Measurements from ENCODE around the gene RALB. TPM values are rescaled to one million over a fixed set of nuclear protein-coding genes. Genes with fewer than 3 reads are reported as not detected.

The RALB gene
- polyA plus RNA-seq, 2 of the 4 experiments (the other 2 are of a cell fraction), result 72.9 to 76.5 TPM

DNA sequence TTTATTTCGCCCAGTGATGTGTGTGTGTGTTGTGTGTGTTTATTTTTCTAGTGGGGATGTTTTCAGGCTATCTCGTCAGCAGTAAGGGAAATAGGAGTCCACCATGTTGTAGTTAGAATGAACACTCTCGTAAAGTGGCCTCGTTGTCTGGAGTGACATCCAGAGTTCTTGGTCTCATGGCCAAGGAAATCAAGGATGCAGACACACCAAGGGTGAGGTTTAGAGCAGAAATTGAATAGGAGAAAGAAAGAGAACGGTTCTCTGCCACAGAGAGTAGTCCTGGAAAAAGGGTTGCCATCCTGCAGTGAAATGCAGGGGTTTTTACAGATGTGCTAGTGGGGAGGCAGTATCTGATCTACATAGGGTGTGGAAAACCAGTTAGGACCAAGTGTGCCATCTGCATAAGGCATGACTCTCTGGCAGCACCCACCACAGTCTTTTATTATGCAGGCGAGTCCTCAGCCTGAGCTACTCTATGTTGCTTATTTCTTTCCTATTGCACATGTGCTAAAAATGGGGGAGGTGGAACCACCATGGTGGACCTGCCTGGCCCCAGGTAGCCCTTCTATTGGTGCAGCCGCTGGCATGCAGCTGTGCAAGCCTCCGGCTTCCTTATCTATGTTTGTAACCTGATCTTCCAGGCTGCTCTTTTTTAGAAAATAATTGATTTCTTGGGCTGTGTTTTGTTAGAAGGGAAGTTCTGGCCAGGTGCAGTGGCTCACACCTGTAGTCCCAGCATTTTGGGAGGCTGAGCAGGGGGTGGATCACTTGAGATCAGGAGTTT, 23.2 kb downstream of the RALB start:
- no peak for TF ChIP-seq HEYL (CRISPR knock-in tag; IDR thresholded peaks at IDR 0.05)
- TF ChIP-seq NFE2L2 (conservative IDR thresholded peaks at IDR 0.05; ENCODE audit: low read length), result no peak

DNA sequence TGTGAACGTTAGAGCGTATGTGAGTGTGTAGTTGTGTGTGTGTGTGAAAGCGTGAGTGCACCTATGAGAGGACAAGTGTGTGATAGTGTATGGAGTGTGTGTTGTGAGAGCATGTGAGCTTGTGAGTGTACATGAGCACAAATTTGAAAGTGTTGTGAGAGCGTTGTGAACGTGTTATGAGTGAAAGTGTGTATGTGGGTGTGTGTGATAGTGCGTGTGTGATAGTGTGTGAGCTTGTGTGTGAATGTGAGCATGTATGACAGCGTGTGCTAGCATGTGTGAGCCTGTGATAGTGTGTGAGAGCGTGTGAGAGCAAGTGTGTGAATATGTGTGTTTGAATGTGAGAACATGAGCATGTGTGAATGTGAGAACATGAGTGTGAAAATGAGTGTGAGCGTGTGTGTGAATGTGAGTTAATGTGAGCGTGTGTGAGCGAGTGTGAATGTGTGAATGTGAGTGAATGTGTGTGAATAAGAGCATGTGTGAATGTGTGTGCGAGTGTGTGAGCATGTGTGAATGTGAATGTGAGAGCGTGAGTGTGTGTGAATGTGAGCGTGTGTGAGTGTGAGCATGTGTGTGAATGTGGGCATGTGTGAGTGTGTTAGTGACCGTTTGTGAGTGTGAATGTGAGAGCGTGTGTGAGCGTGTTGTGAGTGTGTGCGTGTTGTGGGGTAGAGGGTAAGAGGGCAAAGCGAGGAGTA, 25.0 kb downstream of the RALB start:
- Histone ChIP-seq H3K4me1 (no peaks in the 10 kb centered on the region), H3K4me2 (no peak overlapping the region), H3K27ac (no peak overlapping the region), H3K4me3 (no peak overlapping the region), H3K9me3 (no peaks in the 10 kb centered on the region)
- DNase-seq (ENCODE audit: low read depth in 1 of 2, low spot score in 1 of 2) (no peak), FAIRE-seq (no peak), ATAC-seq (no peak)
- ChIA-PET CTCF (interaction anchor here (0.7 to 1.0 kb wide), 2 partner anchors 36 to 794 kb away, joined by 3 read pairs; no protein-coding TSS in a partner anchor), POLR2A (no interaction called here)
- WGBS (ENCODE audit: missing lambda C conversion rate), result 85% methylated on average over 19 of the region's 19 CpGs
- TF ChIP-seq PHF8 (IDR thresholded peaks at IDR 0.05; ENCODE audit: borderline replicate concordance, low read depth) (no peak), FOSB (CRISPR knock-in tag; IDR thresholded peaks at IDR 0.05) (no peak), FOXS1 (CRISPR knock-in tag; IDR thresholded peaks at IDR 0.05) (no peak), TFCP2L1 (CRISPR knock-in tag; IDR thresholded peaks at IDR 0.05) (no peak), ZNF302 (CRISPR knock-in tag; IDR thresholded peaks at IDR 0.05) (no peak), CBX8 (IDR thresholded peaks at IDR 0.05) (no peak), KDM1A (IDR thresholded peaks at IDR 0.05; ENCODE audit: low read depth) (no peak), HDAC2 (IDR thresholded peaks at IDR 0.05) (no peak), RNF2 (IDR thresholded peaks at IDR 0.05; ENCODE audit: borderline replicate concordance, low read depth) (no peak), JUNB (IDR thresholded peaks at IDR 0.05) (no peak), EHF (CRISPR knock-in tag; IDR thresholded peaks at IDR 0.05) (no peak), HOXB5 (CRISPR knock-in tag; IDR thresholded peaks at IDR 0.05) (no peak), ZSCAN20 (CRISPR knock-in tag; IDR thresholded peaks at IDR 0.05) (no peak)
- TF ChIP-seq, protein P1, sequence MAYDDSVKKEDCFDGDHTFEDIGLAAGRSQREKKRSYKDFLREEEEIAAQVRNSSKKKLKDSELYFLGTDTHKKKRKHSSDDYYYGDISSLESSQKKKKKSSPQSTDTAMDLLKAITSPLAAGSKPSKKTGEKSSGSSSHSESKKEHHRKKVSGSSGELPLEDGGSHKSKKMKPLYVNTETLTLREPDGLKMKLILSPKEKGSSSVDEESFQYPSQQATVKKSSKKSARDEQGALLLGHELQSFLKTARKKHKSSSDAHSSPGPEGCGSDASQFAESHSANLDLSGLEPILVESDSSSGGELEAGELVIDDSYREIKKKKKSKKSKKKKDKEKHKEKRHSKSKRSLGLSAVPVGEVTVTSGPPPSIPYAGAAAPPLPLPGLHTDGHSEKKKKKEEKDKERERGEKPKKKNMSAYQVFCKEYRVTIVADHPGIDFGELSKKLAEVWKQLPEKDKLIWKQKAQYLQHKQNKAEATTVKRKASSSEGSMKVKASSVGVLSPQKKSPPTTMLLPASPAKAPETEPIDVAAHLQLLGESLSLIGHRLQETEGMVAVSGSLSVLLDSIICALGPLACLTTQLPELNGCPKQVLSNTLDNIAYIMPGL (CRISPR knock-in tag; IDR thresholded peaks at IDR 0.05; ENCODE audit: borderline replicate concordance), result no peak
- TF ChIP-seq, protein P2, sequence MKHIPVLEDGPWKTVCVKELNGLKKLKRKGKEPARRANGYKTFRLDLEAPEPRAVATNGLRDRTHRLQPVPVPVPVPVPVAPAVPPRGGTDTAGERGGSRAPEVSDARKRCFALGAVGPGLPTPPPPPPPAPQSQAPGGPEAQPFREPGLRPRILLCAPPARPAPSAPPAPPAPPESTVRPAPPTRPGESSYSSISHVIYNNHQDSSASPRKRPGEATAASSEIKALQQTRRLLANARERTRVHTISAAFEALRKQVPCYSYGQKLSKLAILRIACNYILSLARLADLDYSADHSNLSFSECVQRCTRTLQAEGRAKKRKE (CRISPR knock-in tag; IDR thresholded peaks at IDR 0.05; ENCODE audit: low read depth), result no peak
- TF ChIP-seq, protein P3, sequence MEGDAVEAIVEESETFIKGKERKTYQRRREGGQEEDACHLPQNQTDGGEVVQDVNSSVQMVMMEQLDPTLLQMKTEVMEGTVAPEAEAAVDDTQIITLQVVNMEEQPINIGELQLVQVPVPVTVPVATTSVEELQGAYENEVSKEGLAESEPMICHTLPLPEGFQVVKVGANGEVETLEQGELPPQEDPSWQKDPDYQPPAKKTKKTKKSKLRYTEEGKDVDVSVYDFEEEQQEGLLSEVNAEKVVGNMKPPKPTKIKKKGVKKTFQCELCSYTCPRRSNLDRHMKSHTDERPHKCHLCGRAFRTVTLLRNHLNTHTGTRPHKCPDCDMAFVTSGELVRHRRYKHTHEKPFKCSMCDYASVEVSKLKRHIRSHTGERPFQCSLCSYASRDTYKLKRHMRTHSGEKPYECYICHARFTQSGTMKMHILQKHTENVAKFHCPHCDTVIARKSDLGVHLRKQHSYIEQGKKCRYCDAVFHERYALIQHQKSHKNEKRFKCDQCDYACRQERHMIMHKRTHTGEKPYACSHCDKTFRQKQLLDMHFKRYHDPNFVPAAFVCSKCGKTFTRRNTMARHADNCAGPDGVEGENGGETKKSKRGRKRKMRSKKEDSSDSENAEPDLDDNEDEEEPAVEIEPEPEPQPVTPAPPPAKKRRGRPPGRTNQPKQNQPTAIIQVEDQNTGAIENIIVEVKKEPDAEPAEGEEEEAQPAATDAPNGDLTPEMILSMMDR (IDR thresholded peaks at IDR 0.05), result no peak

More for the DNA sequence above, 23.2 kb downstream of the RALB start:
- Histone ChIP-seq H3K27ac (no peak overlapping the region), H3K4me1 (no peaks in the 10 kb centered on the region), H3K9me3 (no peaks in the 10 kb centered on the region), H3K4me3 (no peak overlapping the region), H3K4me2 (no peak overlapping the region)
- WGBS (ENCODE audit: missing lambda C conversion rate), result 92% methylated on average over 8 of the region's 8 CpGs
- ATAC-seq (no peak), DNase-seq (ENCODE audit: low read depth in 1 of 2, low spot score in 1 of 2) (no peak), FAIRE-seq (no peak)
- CTCF ChIA-PET, result interaction anchor here (1.0 to 1.8 kb wide), 2 partner anchors 8 to 37 kb away, joined by 4 to 5 read pairs; no protein-coding TSS in a partner anchor
- POLR2A ChIA-PET, result no interaction called here

Data from A549 (cell line).